BLaER1 treated with 17β-estradiol and CSF1 and Interleukin-3, amounts not matched to agents 10 nM and 100 nM (cell line): ENCODE measurements around the gene VPS37B.
A peak's percentile ranks its signal among the peaks of the same experiment; 100 is the strongest.

Source experiments
- H3K27ac ChIP-seq, 11 experiments: shearing (Covaris generic); formaldehyde crosslinking; 2 replicates each; pipeline ENCODE4 v1.8.1; 2022
- H3K27me3 ChIP-seq, 11 experiments: shearing (Covaris generic); formaldehyde crosslinking; 2 replicates each; pipeline ENCODE4 v1.8.1; 2022
- H3K36me3 ChIP-seq, 11 experiments: shearing (Covaris generic); formaldehyde crosslinking; 2 replicates each; pipeline ENCODE4 v1.8.1; 2022
- H3K4me1 ChIP-seq, 10 experiments: shearing (Covaris generic); formaldehyde crosslinking; 2 replicates each; pipeline ENCODE4 v1.8.1; 2022
- H3K4me2 ChIP-seq, 11 experiments: shearing (Covaris generic); formaldehyde crosslinking; 2 replicates each; pipeline ENCODE4 v1.8.1; 2022
- H3K4me3 ChIP-seq, 10 experiments: shearing (Covaris generic); formaldehyde crosslinking; 2 replicates each; pipeline ENCODE4 v1.8.1; 2022
- H3K9ac ChIP-seq, 11 experiments: shearing (Covaris generic); formaldehyde crosslinking; 2 replicates each; pipeline ENCODE4 v1.8.1; 2022
- H3K9me3 ChIP-seq, 11 experiments: shearing (Covaris generic); formaldehyde crosslinking; replicated peaks in 1 of 11; 2 replicates each; pipeline ENCODE4 v1.8.1; 2022
- H4K20me1 ChIP-seq, 11 experiments: shearing (Covaris generic); formaldehyde crosslinking; 2 replicates each; pipeline ENCODE4 v1.8.1; 2022
- Cebpa-rat ChIP-seq, 11 experiments: shearing (Covaris generic); IDR thresholded peaks; 2 replicates each; pipeline ENCODE4 v1.8.1; 2022

The VPS37B gene

GRCh38 chr12:122842505-122843405, 53.2 kb downstream of the VPS37B start:
- Histone ChIP-seq H4K20me1 (peaks cover 0 to 100% (median 15%) of the 10 kb centered on the region in 11 experiments; a peak in 11 of 22 replicates), H3K9me3 (no peaks in the 10 kb centered on the region), H3K9ac (peak overlapping the region in 10 of 11 experiments; percentile 0 to 68 (median 36); a peak in 12 of 22 replicates), H3K4me3 (no peak overlapping the region), H3K27ac (peak overlapping the region in 8 of 11 experiments; percentile 0 to 68 (median 36); a peak in 14 of 22 replicates), H3K4me2 (peak overlapping the region; percentile 33 to 96 (median 78)), H3K36me3 (peaks cover 0 to 28% (median 0%) of the 10 kb centered on the region in 11 experiments; a peak in 7 of 22 replicates), H3K4me1 (peaks cover 25 to 92% (median 87%) of the 10 kb centered on the region in 10 experiments), H3K27me3 (peaks cover 0 to 7% (median 0%) of the 10 kb centered on the region in 11 experiments; a peak in 3 of 22 replicates)
- TF ChIP-seq Cebpa-rat (IDR thresholded peaks at IDR 0.05), result no peak

GRCh38 chr12:122841544-122842321, 54.2 kb downstream of the VPS37B start:
- Histone ChIP-seq H3K27me3 (peaks cover 0 to 16% (median 0%) of the 10 kb centered on the region in 11 experiments; a peak in 3 of 22 replicates), H3K27ac (peak overlapping the region in 8 of 11 experiments; percentile 24 to 68 (median 32); a peak in 13 of 22 replicates), H3K4me3 (no peak overlapping the region), H3K4me2 (peak overlapping the region; percentile 33 to 96 (median 78); a peak in 21 of 22 replicates), H3K4me1 (peaks cover 32 to 100% (median 96%) of the 10 kb centered on the region in 10 experiments), H3K36me3 (peaks cover 0 to 27% (median 0%) of the 10 kb centered on the region in 11 experiments; a peak in 6 of 22 replicates), H3K9me3 (no peaks in the 10 kb centered on the region), H4K20me1 (peaks cover 0 to 100% (median 15%) of the 10 kb centered on the region in 11 experiments; a peak in 11 of 22 replicates), H3K9ac (peak overlapping the region in 6 of 11 experiments; percentile 15 to 68 (median 50); a peak in 9 of 22 replicates)
- no peak for TF ChIP-seq Cebpa-rat (IDR thresholded peaks at IDR 0.05)

GRCh38 chr12:122840580-122841513, 55.1 kb downstream of the VPS37B start:
- Histone ChIP-seq H3K27ac (peak overlapping the region in 5 of 11 experiments; percentile 15 to 68 (median 33); a peak in 3 of 22 replicates), H3K27me3 (peaks cover 0 to 23% (median 0%) of the 10 kb centered on the region in 11 experiments; a peak in 3 of 22 replicates), H3K4me2 (peak overlapping the region in 9 of 11 experiments; percentile 61 to 96 (median 81); a peak in 17 of 22 replicates), H4K20me1 (peaks cover 0 to 92% (median 6%) of the 10 kb centered on the region in 11 experiments; a peak in 11 of 22 replicates), H3K4me1 (peaks cover 32 to 94% (median 92%) of the 10 kb centered on the region in 10 experiments), H3K4me3 (no peak overlapping the region), H3K36me3 (peaks cover 0 to 27% (median 0%) of the 10 kb centered on the region in 11 experiments; a peak in 5 of 22 replicates), H3K9me3 (no peaks in the 10 kb centered on the region), H3K9ac (peak overlapping the region in 4 of 11 experiments; percentile 12 to 68 (median 50); a peak in 4 of 22 replicates)
- TF ChIP-seq Cebpa-rat (IDR thresholded peaks at IDR 0.05), result no peak

- peaks cover 31 to 86% (median 84%) of the 10 kb centered on the region in 10 experiments for H3K4me1 ChIP-seq
- peak overlapping the region in 10 of 11 experiments; percentile 6 to 96 (median 80); a peak in 15 of 22 replicates for H3K4me2 ChIP-seq
- no peak overlapping the region for H3K4me3 ChIP-seq
- H3K27me3 ChIP-seq, result peaks cover 0 to 24% (median 0%) of the 10 kb centered on the region in 11 experiments; a peak in 3 of 22 replicates
- TF ChIP-seq Cebpa-rat (IDR thresholded peaks at IDR 0.05), result no peak
- peaks cover 0 to 22% (median 0%) of the 10 kb centered on the region in 11 experiments; a peak in 5 of 22 replicates for H3K36me3 ChIP-seq
- no peaks in the 10 kb centered on the region for H3K9me3 ChIP-seq
- peak overlapping the region in 3 of 11 experiments; percentile 2 to 25 (median 12); a peak in 1 of 22 replicates for H3K9ac ChIP-seq
- H4K20me1 ChIP-seq, result peaks cover 0 to 84% (median 6%) of the 10 kb centered on the region in 11 experiments; a peak in 11 of 22 replicates
- H3K27ac ChIP-seq, result peak overlapping the region in 1 of 11 experiments; percentile 4; a peak in 1 of 22 replicates
Measured at GRCh38 chr12:122839907-122840554, 55.9 kb downstream of the VPS37B start.

GRCh38 chr12:122838841-122839240, 57.1 kb downstream of the VPS37B start:
- Histone ChIP-seq H3K9ac (peak overlapping the region in 1 of 11 experiments; percentile 91; a peak in 1 of 22 replicates), H3K36me3 (peaks cover 0 to 21% (median 0%) of the 10 kb centered on the region in 11 experiments; a peak in 5 of 22 replicates), H3K4me1 (peaks cover 30 to 85% (median 80%) of the 10 kb centered on the region in 10 experiments), H3K27me3 (peaks cover 0 to 24% (median 0%) of the 10 kb centered on the region in 11 experiments; a peak in 3 of 22 replicates), H4K20me1 (peaks cover 0 to 72% (median 1%) of the 10 kb centered on the region in 11 experiments; a peak in 11 of 22 replicates), H3K4me3 (no peak overlapping the region), H3K27ac (no peak overlapping the region), H3K4me2 (peak overlapping the region in 9 of 11 experiments; percentile 81 to 99 (median 95); a peak in 15 of 22 replicates), H3K9me3 (no peaks in the 10 kb centered on the region)
- no peak for TF ChIP-seq Cebpa-rat (IDR thresholded peaks at IDR 0.05)

- H3K9ac ChIP-seq, result peak overlapping the region in 8 of 11 experiments; percentile 3 to 91 (median 82); a peak in 11 of 22 replicates
- peaks cover 0 to 21% (median 0%) of the 10 kb centered on the region in 11 experiments; a peak in 5 of 22 replicates for H3K36me3 ChIP-seq
- peaks cover 24 to 75% (median 68%) of the 10 kb centered on the region in 10 experiments for H3K4me1 ChIP-seq
- no peaks in the 10 kb centered on the region for H3K9me3 ChIP-seq
- H4K20me1 ChIP-seq, result peaks cover 0 to 59% (median 0%) of the 10 kb centered on the region in 11 experiments; a peak in 10 of 22 replicates
- no peak for TF ChIP-seq Cebpa-rat (IDR thresholded peaks at IDR 0.05)
- H3K27me3 ChIP-seq, result peaks cover 0 to 24% (median 0%) of the 10 kb centered on the region in 11 experiments; a peak in 3 of 22 replicates
- peak overlapping the region in 6 of 11 experiments; percentile 66 to 78 (median 76); a peak in 11 of 22 replicates for H3K27ac ChIP-seq
- peak overlapping the region; percentile 81 to 99 (median 95) for H3K4me2 ChIP-seq
- peak overlapping the region in 7 of 10 experiments; percentile 75 to 91 (median 79); a peak in 10 of 20 replicates for H3K4me3 ChIP-seq
Measured at GRCh38 chr12:122837306-122838265, 58.3 kb downstream of the VPS37B start.
